ENCODE data around the gene PLCL1.

Gene PLCL1

DNA sequence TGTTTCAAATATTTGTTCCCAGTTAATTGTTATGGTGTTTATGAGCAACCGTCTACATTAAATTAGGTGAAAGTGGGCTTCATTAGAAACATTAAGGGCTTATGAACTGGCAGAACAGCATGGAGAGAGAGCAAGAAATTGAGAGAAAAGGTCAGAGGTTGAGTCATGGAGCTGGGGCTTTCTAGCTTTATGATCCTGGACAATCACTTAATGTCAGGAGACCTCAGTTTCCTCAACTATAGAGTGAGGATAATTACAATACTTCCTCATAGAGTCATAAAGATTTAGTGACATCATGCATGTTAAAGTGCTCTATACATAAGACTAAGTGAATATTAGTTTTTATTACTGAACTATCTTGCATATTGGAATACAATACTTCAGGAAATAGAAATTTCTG is 83.9 kb downstream of the PLCL1 start:
- no peak for DNase-seq (ENCODE audit: low spot score)

GRCh38 chr2:197889041-197889440 is 84.6 kb downstream of the PLCL1 start:
- DNase-seq (ENCODE audit: low spot score): no peak

GRCh38 chr2:197890168-197890567 is 85.8 kb downstream of the PLCL1 start:
- no peak for DNase-seq (ENCODE audit: low spot score)

GRCh38 chr2:197891897-197892442 is 87.6 kb downstream of the PLCL1 start:
- DNase-seq (ENCODE audit: low spot score): no peak

DNA sequence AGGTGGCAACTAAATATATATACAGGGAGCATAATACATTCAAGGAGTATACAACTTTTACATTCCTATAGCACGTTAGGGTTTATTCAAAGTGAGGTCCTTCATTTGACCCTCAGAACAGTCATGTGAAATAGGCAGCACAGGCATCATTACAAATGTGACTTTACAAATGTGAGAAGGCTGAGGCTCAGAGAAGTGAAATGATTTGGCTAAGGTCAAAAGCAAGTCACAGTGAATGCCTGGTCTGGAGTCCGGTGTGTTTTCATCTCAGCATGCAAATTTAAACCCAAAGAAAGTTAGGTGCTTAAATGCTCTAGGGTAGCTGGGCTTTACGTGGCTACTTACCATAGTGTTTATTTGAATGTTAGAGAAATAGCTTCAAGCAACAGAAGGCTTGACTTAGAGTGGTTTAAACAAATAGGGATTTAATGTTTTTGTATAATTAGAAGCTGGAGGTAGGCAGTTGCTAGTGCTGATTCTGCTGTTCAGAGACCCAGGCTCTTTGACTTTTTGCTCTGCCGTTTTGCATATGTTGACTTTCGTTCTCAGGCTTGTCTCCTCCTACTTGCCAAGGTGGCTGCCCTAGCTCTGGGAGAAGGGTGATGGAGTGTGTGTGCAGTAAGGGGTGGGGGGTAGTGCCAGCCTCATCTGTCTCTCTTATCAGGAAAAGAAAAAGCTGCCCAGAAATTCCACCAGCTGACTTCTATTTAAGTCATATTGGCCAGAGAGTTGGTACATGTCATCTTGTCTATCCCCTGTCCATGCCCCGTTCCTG is 89.2 kb downstream of the PLCL1 start:
- DNase-seq (ENCODE audit: low spot score): no peak

DNA sequence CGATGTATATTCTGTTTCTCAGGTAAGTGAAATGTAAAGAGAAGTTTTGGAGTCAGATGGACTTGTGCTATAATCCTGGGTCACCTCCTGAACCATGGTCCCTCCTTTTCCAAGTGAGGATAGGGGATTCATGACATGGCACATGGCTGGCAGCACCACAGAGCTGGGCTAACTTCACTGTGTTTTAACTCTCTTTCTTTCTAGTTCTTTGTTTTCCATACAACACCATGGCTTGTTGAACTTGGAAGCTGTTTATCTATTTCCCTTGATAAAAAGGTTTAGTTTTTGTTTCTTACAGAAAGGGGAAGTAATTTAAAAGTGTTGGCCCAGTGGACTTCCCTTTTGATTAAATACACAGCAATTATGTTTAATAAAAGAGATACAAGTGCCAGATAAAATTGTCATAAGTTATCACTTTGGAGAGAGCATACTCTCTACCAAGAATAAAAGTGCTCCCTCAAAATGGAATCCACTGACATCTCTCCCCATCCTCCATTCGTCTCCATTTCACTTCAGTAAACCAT is 90.4 kb downstream of the PLCL1 start:
- no peak for DNase-seq (ENCODE audit: low spot score)

GRCh38 chr2:197897960-197898678 is 93.7 kb downstream of the PLCL1 start:
- no peak for DNase-seq (ENCODE audit: low spot score)

DNA sequence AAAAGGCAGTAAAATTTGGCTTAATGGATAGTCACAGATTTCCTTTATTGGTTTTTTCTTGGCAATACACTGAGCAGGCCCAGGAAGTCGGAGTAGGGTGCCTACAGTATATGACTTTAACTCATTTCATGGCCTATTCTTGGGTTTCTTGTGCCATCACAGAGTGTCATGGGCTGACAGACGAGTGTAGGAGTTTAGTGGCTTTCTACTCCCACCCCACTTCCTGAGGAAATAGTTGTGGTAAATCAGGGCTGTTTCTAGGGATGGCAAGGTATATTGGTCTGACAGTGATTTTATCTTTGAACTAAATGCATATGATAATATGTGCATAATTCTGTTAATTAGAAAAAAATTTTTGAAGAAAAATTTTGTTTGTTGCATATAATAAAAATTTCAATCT is 100.1 kb downstream of the PLCL1 start:
- DNase-seq (ENCODE audit: low spot score): no peak

DNA sequence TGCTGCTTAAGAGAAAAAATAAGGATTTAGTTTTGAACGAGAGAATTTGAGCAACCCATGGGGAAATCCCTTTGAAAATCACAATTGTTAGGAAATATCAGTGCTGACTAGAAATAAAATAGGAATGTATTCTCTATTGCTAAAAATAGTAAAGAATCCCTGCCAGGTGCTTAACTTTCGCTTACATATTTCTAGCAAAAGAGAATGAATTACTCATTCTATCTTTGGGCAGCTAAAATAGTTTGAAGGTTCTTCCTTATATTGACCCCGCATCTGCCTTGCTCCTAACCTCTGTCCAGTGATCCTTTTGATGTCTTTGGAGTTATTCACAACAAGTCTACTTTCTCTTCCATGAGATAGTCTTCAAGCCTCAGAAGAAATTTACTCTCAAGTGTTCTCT is 103.8 kb downstream of the PLCL1 start:
- no peak for DNase-seq (ENCODE audit: low spot score)

DNA sequence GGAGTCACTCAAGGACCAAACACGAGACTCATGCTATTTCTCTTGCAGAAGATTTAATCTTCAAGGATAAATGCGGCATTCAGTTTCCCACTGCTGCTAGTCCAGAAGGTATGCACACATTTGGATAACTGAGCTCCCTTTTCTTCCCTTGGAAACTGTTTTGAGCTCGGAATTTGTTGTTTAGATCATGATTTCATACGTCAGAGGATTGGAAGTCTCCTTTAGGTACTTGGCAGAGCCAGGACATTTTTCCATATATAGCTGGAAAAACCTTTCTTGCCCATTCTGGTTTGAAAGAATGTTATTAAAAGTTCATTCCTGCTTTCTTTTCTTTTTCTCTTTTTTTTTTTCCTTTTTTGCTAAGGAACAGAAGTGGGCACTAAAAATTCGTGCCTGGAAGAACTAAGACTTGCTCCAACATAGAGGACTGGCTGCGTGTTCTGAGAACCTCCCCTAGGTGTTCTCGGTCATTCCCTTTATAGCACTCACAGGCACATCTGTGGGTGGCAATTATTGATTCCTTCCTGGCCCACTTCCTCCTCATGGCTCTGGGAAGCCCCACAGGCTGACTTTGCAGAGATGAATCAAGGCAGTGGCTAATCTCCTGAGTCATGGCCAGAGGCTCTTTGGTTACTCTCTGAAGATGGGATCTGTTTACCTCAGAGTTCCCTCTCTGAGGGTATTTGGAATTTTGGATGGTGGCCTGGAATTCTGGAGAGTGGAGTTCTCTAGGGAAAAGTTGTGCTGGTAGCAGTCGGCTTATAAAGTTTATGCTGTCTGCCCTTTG is 104.8 kb downstream of the PLCL1 start:
- no peak for DNase-seq (ENCODE audit: low spot score)

GRCh38 chr2:197911667-197912066 is 107.3 kb downstream of the PLCL1 start:
- no peak for DNase-seq (ENCODE audit: low spot score)

DNA sequence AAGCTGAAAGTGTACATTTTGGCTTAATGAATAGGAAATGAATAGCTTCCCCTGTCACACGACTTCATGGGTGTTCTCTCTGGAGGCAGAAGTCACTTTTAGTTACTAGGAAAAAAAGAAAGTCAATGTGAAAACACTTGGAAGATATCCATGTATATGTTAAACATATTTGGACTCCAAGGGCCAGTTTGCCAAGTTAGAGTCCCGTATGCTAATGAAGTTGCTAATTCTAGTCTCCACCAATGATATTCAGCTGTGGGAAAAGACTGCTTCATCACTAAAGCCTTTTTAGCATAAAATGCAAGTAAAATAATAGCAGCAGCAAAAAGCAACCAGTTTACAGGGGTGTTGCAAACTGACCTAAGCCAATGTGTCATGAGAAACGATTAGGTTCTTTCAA is 108.7 kb downstream of the PLCL1 start:
- DNase-seq (ENCODE audit: low spot score): no peak

DNA sequence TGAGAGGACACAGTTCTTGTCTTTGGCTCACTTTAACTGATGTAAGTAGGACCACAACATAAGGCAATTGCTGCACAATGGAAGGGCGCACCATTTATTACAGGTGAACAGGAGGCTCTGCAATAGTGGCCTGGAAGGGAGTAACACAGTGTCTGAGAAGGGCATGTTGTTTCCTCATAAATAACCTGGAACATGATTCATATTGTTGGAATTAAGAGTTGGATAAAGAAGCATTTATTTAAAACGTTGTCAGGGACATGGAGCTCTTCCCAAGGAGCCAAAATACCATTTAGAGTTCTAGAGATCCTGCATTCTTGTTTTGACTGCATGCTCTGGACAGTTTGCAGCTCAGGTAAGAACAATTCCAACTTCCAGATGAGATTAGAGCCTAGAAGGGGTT is 110.4 kb downstream of the PLCL1 start:
- DNase-seq (ENCODE audit: low spot score): no peak

GRCh38 chr2:197915548-197916265 is 111.3 kb downstream of the PLCL1 start:
- no peak for DNase-seq (ENCODE audit: low spot score)

DNA sequence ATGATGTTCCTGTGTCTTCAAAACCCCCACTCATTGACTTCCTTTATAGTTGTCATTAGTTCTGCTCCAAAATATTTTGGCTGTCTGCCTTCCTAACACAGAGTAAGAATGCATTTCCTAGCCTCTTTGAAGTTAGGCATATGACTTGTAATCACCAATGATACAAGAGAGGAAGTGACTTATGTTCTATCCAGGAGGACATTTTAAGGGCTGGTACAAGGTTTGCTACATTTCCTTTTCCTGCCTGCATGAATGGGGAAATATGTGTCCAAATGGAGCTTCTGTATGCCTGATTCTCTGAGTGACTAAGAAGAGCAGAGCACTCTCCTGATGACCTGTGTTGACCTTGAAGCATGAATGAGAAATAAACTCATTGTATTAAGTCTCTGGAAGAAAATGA is 115.1 kb downstream of the PLCL1 start:
- DNase-seq (ENCODE audit: low spot score): no peak

GRCh38 chr2:197920088-197920487 is 115.7 kb downstream of the PLCL1 start:
- DNase-seq (ENCODE audit: low spot score): no peak

DNA sequence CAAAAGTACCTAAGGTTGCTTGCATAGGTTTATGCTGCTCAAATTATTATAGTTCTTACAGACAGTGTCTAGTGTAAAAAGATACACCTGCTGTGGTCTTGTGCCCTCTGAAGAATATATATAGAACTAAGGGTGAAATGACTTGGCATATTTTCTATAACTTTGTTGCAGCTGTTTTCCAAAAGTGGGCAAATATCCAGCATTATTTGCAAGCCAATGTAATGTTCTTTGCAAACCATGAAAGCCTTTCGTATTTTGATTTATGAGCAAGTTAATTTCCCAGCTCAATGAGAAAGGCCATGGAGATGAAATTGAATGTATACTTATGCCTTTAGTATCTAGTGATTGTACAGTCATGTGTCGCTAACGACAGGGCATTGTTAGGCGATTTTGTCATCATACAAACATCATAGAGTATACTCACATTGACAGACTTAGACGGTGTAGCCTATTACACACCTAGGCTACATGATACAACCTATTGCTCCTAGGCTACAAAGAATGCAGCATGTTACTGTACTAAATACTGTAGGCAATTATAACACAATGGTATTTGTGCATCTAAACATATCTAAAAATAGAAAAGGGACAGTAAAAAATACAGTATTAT is 116.3 kb downstream of the PLCL1 start:
- no peak for DNase-seq (ENCODE audit: low spot score)

DNA sequence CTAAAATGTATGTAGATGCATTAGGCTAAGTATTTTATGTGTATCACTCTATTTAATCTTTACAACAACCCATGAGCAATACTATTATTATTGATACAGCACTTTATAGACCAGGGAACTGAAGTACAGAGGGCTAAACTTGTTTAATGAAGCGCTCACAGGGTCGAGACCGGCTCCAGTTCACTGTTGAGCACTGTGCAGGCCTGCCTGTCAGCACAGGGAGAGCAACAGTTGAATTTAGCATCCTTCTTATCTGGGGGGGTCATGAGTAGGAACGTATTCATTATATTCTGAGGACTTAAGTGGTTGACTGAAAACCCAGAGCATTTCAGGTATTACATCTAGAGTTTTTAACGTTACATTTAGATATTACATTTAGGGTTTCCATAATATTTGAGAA is 120.1 kb downstream of the PLCL1 start:
- no peak for DNase-seq (ENCODE audit: low spot score)

GRCh38 chr2:197925204-197925603 is 120.8 kb downstream of the PLCL1 start:
- no peak for DNase-seq (ENCODE audit: low spot score)

GRCh38 chr2:197925976-197926375 is 121.6 kb downstream of the PLCL1 start:
- DNase-seq (ENCODE audit: low spot score): no peak

DNA sequence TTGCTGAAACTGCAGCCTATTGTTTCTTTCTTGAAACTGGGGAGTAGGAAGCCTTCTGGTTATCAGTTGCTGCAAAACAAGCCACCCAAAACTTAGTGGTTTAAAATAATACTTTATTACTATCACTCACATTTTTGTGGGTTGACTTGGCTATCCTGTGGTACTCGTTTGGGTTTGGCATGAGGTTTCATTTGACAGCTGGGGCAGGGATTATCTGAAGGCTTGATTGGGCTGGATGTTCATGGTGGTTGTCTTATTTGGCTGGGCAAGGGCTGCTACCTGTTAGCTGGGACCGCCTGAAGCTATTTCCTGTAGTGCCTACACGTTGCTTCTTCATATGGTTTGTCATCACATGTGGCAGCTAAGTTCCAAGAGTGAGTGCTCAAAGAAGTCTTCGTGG is 122.3 kb downstream of the PLCL1 start:
- DNase-seq (ENCODE audit: low spot score): no peak
